Motor neuron (in vitro differentiated cells): ENCODE results near the gene PTPRU. TPM values are rescaled to one million over a fixed set of nuclear protein-coding genes. Genes with fewer than 3 reads are reported as not detected.
"Not testable (repeated sequence)": the region's sequence is repeated elsewhere in the genome, so short reads cannot be mapped to it uniquely, and the experiment has no call there.

Source experiments
- ATAC-seq, 8 experiments: fragments of 200-7000 bp; cut with Tn5 transposase; replicated peaks in 6 of 8; 2 replicates each; pipeline ENCODE4 v1.8.0; 2021; ENCODE audit warnings: mild to moderate bottlenecking in 8 of 8, moderate library complexity in 8 of 8
- H3K27ac ChIP-seq, 2 donors: fragments of 250-450 bp; sonication (Bioruptor Pico); 2 replicates each; pipeline ENCODE4 v1.9.0; 2021; ENCODE audit warnings: antibody characterized with exemption in 2 of 2, mild to moderate bottlenecking in 2 of 2, moderate library complexity in 1 of 2
- H3K4me1 ChIP-seq, 2 donors: fragments of 250-450 bp; sonication (Bioruptor Pico); replicated peaks in 1 of 2; 2 replicates each; pipeline ENCODE4 v1.6.1; 2021; ENCODE audit warnings: antibody characterized with exemption in 2 of 2, mild to moderate bottlenecking in 2 of 2, moderate library complexity in 1 of 2
- H3K4me3 ChIP-seq, 5 donors: fragments of 250-450 bp; sonication (Bioruptor Pico); 2 replicates each; pipeline ENCODE4 v1.9.0; 2021; ENCODE audit warnings: antibody characterized with exemption in 5 of 5, mild to moderate bottlenecking in 5 of 5, moderate library complexity in 4 of 5
- whole genome bisulfite sequencing, 10 experiments: fragments of 450-650 bp; shearing (Covaris generic); methylation state at CpG; one replicate each; pipeline ENCODE4 v1.0.0; 2022; 5-methylcytosine and 5-hydroxymethylcytosine counted together
- in situ Hi-C, 9 experiments: fragments of 400-800 bp; cut with MboI; loops; one replicate each; pipeline ENCODE4 v1.15.0; 2021; ENCODE audit warnings: low sequenced_read_pairs in 9 of 9, low pct_unique_long_range_greater_than_20kb in 2 of 9; ENCODE audit not compliant: unreplicated experiment in 9 of 9
- total RNA-seq, 8 experiments: library from RNA; unstranded; fragments of 300-600 nt; gene quantifications; 2 replicates each; pipeline versions ENCODE4 v1.2.3 to v1.2.4, GENCODE V29; 2022

PTPRU gene
- total RNA-seq, 8 experiments from 2014 or later = 1.2 to 44.8 (median 15.2) TPM

DNA sequence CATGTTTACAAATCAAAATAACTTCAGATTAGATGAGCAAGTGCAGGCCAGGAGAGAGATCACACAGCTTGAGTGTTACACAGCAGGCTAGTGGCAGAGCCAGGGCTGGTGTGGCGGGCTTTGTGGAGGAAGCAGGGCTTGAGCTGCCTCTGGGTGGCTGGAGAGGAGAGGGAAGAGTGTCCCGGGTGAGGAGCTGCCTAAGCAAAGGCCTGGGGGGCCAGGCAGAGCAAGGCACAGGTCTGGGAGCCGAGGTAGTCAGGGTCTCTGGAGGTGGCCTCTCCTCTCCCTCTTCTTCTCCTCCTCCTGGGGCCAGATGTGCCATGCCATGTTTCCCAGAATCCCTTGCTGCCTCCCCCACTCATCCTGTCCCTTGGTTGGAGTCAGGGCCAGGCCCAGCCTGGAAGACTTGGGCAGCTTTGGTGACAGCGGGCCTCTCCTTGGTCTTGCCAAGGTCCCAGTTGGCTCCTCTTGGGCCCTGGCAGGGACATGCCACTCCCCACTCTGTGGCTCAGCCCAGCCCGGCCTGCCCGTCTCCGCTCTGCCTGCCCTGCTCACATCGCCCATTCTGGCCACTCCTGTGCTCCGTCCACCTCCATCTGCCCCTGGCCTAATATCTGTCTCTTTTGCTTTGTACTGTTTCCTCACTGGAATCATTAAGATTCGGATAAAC, 70.3 kb downstream of the PTPRU start:
- Histone ChIP-seq H3K4me3 (no peak overlapping the region), H3K27ac (no peak overlapping the region), H3K4me1 (peaks cover 0 to 5% of the 10 kb centered on the region in 2 donors)
- 67 to 100% (median 94%) methylated on average over 2 to 8 of the region's 10 CpGs; no CpG with 5 or more reads in 4 of the 10 experiments for WGBS, 10 experiments
- peak in 1 of 8 experiments; percentile 18 for ATAC-seq
- in situ Hi-C loops = no loop called here

DNA sequence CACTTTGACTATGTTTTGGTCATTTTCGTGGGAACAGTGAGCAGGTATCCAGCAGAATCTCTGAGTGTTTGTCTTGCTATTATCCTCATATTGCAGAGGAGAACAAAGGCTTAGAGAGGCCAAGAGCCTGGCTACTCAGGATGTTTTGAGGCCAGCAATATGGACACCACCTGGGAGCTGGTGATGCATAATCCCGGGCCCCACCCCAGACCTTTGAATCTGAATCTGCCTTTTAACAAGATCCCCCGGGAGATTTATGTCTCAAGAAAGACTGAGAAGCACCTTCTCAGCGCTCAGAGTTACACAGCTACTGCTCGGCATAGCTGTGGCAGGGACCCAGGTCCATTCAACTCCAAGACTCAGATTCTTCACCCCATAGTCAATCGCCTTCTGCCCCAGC, 72.8 kb downstream of the PTPRU start:
- H3K27ac ChIP-seq = no peak overlapping the region
- in situ Hi-C loops = no loop called here
- 69 to 100% (median 82%) methylated on average over 1 to 6 of the region's 6 CpGs; no CpG with 5 or more reads in 3 of the 10 experiments for WGBS, 10 experiments
- peaks cover 0 to 5% of the 10 kb centered on the region in 2 donors for H3K4me1 ChIP-seq
- H3K4me3 ChIP-seq = no peak overlapping the region
- ATAC-seq = peak in 2 of 8 experiments; percentile 37 to 55

DNA sequence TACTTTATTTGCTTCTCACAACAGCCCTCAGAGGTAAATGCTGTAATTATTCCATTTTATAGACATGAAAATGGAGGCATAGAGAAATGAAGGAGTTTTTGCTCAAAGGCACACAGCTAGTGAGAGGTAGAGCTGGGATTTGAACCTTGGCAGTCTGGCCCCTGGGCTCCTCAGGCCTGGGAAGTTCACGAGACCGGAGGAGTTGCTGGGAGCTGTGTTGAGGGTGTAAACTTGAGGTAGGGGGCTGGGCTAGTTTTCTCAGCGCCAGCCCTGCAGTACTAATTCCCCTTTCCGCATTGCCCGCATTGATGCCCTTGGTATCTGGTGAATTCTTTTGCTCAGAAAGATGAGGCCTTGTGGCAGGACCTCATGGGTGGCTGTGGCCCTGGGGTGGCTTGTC, 73.3 kb downstream of the PTPRU start:
- H3K4me3 ChIP-seq = no peak overlapping the region
- ATAC-seq = no peak
- 81 to 100% (median 90%) methylated on average over 2 to 5 of the region's 5 CpGs; no CpG with 5 or more reads in 3 of the 10 experiments for WGBS, 10 experiments
- H3K4me1 ChIP-seq = peaks cover 0 to 5% of the 10 kb centered on the region in 2 donors
- H3K27ac ChIP-seq = no peak overlapping the region
- in situ Hi-C loops = no loop called here

DNA sequence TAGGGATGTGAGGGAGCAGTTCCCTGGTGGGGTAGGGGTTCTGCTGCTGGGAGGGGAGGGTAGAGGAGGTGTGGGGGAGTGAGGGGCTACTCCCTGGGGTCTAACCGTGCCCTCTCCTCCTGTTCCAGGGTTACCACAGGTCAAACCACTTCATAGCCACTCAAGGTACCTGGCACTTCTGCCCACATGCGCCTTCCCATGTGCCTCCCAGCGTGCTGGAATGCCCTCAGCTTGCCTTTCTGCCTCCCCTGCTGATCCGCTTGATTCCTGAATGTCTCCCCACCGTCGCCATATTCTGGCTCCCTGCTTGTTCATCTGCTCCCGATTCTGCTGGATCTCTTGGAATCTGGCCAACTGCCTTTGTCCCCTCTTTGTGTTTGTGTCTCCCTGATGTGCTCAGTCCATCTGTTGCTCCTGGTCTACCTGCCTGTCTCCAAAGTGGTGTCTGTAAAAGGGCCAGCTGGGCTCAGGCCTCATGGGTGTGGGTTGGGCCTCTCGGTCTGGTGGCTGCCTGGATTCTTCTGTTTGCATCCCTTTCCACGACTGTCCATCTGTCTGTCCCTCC, 74.4 kb downstream of the PTPRU start:
- in situ Hi-C loops = no loop called here
- H3K4me1 ChIP-seq = peaks cover 0 to 5% of the 10 kb centered on the region in 2 donors
- no peak for ATAC-seq
- no peak overlapping the region for H3K27ac ChIP-seq
- WGBS, 10 experiments = 75 to 93% (median 89%) methylated on average over 2 to 7 of the region's 9 CpGs; no CpG with 5 or more reads in 5 of the 10 experiments
- no peak overlapping the region for H3K4me3 ChIP-seq

DNA sequence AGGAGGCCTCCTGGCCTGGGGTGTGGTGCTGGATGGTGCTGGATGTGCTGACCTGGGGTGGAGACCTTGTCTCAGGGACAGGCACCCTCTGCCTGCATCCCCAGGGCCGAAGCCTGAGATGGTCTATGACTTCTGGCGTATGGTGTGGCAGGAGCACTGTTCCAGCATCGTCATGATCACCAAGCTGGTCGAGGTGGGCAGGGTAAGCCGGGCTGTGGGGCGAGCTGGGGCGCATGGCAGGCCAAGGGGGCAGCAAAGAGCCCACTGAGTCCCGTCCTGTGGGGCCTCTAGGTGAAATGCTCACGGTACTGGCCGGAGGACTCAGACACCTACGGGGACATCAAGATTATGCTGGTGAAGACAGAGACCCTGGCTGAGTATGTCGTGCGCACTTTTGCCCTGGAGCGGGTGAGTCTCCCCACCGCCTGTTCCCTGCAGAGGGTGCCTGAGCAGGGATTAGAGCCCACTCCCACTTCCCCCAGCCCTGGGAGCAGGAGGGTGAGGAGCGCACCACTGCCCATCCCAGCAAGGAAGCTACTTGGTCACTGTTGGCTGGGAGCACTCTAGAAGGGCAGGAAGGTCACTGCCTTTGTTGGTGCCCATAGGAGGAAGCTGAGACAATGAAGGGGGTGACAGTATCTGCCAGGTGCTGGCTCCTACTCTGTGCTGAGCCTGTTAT, 75.2 kb downstream of the PTPRU start:
- Histone ChIP-seq H3K27ac (no peak overlapping the region), H3K4me1 (peaks cover 0 to 5% of the 10 kb centered on the region in 2 donors), H3K4me3 (no peak overlapping the region)
- in situ Hi-C loops = no loop called here
- ATAC-seq = no peak
- 60 to 100% (median 96%) methylated on average over 1 to 10 of the region's 16 CpGs; no CpG with 5 or more reads in 4 of the 10 experiments for WGBS, 10 experiments

DNA sequence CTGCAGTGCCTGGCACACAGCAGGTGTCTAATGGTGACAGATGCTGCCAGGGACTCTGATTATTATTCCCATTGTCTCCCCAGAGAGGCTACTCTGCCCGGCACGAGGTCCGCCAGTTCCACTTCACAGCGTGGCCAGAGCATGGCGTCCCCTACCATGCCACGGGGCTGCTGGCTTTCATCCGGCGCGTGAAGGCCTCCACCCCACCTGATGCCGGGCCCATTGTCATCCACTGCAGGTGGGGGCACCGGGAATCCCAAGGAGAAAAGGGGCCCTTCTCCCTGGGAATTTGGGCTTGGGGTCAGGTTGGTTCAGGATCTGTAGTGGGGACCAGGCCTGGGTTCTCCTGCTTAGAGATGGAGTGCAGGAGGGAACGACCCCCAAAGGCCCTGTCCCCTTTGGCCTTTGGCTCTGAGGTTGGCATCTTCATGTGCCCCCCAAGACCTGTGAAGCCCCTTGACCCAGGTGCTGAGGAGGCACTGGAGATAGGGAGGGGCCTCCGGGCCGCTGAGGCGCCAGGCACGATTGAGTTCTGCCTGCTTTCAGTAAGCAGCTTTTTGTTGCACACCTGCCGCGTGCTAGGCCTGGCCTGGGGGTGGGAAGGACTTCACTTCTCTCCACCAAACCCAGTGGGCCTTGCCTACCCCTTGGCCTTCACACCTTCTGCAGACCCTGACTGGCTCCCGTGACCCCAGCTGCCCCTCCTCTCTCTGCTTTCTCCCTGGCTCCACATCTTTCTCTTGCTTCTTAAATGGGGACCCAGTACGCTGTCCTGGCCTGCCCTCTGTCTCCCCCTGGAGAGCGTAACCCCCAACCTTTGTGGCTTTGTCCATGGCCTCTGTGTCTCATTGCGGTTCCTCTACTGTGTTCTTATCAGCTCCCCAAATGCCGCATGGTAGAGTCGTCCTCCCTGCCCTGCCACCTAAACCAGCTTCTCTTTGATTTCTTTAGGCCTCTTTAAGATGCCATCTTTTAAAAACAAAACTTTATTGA, 76.4 kb downstream of the PTPRU start:
- 58 to 92% (median 83%) methylated on average over 2 to 16 of the region's 24 CpGs; no CpG with 5 or more reads in 2 of the 10 experiments for WGBS, 10 experiments
- ATAC-seq = no peak
- peaks cover 0 to 5% of the 10 kb centered on the region in 2 donors for H3K4me1 ChIP-seq
- H3K27ac ChIP-seq = no peak overlapping the region
- no peak overlapping the region for H3K4me3 ChIP-seq
- in situ Hi-C loops = no loop called here

DNA sequence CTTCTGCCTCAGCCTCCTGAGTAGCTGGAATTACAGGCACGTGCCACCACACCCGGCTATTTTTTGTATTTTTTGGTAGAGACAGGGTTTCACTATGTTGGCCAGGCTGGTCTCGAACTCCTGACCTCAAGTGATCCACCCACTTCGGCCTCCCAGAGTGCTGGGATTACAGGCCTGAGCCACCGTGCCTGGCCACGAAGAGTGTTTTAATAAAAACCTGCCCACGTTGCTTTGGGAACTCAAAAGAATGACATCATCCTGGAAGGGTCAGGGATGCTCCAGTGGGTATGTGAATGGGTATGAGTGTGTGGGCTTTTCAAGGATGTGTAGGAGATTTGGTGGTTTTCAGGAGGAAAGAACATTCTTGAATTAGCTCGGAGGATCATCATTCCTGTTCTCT, 78.4 kb downstream of the PTPRU start:
- H3K4me1 ChIP-seq, H3K4me3 ChIP-seq, H3K27ac ChIP-seq, in situ Hi-C loops, ATAC-seq: not testable (repeated sequence)
- 39 to 100% (median 85%) methylated on average over 2 to 8 of the region's 8 CpGs; no CpG with 5 or more reads in 2 of the 10 experiments for WGBS, 10 experiments

DNA sequence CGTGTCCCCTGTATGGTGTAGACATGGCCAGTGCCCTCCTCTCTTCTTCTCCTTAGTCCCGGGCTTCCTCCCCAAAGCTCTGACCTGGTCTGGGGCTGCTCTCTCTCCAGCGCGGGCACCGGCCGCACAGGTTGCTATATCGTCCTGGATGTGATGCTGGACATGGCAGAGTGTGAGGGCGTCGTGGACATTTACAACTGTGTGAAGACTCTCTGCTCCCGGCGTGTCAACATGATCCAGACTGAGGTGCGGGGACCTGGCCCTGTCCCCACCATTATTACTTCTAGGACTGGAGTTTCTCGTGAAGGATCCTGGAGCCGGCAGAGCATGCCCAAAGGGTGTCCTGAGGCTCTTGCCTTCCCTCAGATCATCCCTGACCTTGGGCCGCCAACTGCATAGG, 78.9 kb downstream of the PTPRU start:
- in situ Hi-C loops = no loop called here
- Histone ChIP-seq H3K4me1 (no peaks in the 10 kb centered on the region), H3K27ac (no peak overlapping the region), H3K4me3 (no peak overlapping the region)
- WGBS, 10 experiments = 57 to 100% (median 93%) methylated on average over 1 to 13 of the region's 15 CpGs; no CpG with 5 or more reads in 3 of the 10 experiments
- ATAC-seq = no peak

DNA sequence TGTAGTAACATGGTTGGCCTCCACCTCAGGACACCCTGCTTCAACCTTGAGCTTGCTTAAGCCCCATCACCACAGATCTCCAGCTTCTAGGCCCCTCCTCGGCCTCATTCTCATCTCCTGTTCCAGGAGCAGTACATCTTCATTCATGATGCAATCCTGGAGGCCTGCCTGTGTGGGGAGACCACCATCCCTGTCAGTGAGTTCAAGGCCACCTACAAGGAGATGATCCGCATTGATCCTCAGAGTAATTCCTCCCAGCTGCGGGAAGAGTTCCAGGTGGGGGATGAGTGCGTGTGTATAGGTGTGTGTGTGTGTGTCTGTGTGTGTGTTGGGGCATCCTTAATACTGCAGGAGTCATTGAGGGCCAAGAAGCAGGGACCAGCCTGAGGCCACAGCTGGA, 79.6 kb downstream of the PTPRU start:
- ATAC-seq = no peak
- Histone ChIP-seq H3K4me3 (no peak overlapping the region), H3K27ac (no peak overlapping the region), H3K4me1 (no peaks in the 10 kb centered on the region)
- in situ Hi-C loops = no loop called here
- 87 to 100% (median 96%) methylated on average over 1 to 3 of the region's 4 CpGs; no CpG with 5 or more reads in 6 of the 10 experiments for WGBS, 10 experiments

DNA sequence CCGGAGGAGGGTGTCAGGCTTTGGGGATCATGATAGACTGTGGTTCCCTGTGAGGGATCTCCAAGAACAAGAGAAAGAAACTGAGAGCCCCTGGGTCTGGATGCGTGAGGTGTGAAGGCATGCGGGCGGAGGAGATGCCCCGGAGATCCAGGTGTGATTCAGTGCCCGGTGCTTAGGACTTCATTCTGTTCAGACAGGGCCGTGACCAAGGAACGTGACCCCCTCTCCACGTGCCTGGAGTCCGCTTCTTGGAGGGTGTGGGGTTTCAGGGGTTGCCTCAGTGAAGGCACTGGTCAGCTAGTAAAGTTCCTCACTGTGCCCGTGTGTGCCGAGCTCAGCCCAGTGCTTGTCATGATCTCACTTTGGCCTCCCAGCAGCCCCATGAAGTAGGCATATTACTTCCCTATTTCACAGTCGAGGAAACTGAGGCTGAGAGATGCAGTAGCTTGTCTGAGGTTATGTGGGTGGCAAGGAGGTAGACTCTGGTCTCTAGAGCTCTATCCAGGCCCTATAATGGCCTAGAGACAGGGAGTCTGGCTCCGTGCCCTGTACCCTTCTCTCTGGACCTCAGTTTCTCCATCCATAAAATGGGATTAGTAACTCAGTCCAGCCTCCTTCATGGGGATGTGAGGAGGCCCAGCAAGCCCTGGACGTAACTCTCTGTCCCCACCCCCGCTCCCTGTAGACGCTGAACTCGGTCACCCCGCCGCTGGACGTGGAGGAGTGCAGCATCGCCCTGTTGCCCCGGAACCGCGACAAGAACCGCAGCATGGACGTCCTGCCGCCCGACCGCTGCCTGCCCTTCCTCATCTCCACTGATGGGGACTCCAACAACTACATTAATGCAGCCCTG, 81.0 kb downstream of the PTPRU start:
- Histone ChIP-seq H3K4me1 (no peaks in the 10 kb centered on the region), H3K27ac (no peak overlapping the region), H3K4me3 (no peak overlapping the region)
- WGBS, 10 experiments = 70 to 98% (median 93%) methylated on average over 3 to 22 of the region's 30 CpGs; no CpG with 5 or more reads in 4 of the 10 experiments
- no peak for ATAC-seq
- in situ Hi-C loops = no loop called here

DNA sequence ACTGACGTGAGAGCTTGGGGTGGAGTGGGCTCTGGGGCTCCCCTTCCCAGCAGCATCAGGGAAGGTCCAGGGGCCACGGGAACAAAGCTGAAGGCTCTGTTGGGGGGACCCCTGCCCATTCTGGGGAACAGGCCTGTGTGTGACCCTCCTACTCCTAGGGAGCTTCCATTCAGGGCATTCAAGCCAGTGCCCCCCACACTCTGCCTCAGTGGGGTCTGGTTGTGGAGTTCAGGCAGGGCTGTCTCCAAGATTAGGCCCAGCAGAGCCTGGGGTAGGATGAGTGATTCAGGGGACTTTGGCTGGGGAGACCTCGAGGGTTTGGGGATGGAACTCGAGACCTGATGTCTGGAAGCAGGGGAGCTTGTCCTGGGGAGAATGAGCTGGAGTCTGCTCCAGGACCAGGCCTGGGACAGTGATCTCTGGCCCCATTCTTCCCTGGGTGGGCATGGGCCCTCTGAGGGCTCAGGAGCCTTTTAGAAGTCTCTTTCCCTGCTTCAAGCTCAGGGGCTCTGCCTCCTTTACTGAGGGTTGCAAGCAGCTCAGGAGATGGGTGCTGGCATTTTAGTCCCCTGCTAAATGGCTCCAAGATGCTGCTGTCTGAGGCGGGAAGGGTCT, 81.7 kb downstream of the PTPRU start:
- WGBS, 10 experiments = 71 to 100% (median 83%) methylated on average over 1 to 4 of the region's 5 CpGs; no CpG with 5 or more reads in 5 of the 10 experiments
- no peak for ATAC-seq
- no peak overlapping the region for H3K27ac ChIP-seq
- in situ Hi-C loops = no loop called here
- no peaks in the 10 kb centered on the region for H3K4me1 ChIP-seq
- no peak overlapping the region for H3K4me3 ChIP-seq
